ENCODE data around the gene CD160. TPM values are rescaled to one million over a fixed set of nuclear protein-coding genes. Genes with fewer than 3 reads are reported as not detected.

The CD160 gene
- total and polyA plus RNA-seq, 9 donors, result 0.10 to 1.9 (median 0.20) TPM; not detected in 4

DNA sequence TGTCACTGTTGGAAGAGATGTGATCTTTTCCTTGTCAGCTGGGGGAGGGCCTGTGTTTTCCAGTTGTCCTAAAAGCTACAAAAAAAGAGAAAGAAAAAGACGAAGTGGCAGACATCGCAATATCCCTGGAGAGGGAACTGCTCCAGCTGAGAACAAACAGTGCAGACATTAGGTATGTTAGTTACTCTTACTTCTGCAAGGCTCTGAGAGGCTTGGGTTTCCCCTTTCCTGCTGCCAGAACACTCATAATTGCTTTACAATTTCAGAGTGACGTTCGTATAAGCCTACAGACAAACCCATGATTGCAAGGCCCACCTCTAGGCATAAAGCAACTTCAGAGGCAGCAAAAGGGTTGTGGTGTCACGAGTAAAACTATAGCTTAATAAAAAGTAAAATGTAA is 31.1 kb downstream of the CD160 start:
- H3K4me3 ChIP-seq, result no peak overlapping the region
- no peaks in the 10 kb centered on the region for H3K9me3 ChIP-seq
- no peaks in the 10 kb centered on the region for H3K36me3 ChIP-seq
- DNase-seq, result no peak
- H3K27ac ChIP-seq, result no peak overlapping the region
- TF ChIP-seq CTCF (IDR thresholded peaks at IDR 0.05) (no peak), POLR2A (IDR thresholded peaks at IDR 0.05) (no peak), EP300 (IDR thresholded peaks at IDR 0.05) (no peak)
- no peaks in the 10 kb centered on the region for H3K27me3 ChIP-seq
- 80 to 81% (median 80%) methylated on average over 5 of the region's 5 CpGs for WGBS, 3 donors
- intact Hi-C loops (cut with DNase I), result no loop called here
- H3K4me1 ChIP-seq (ENCODE audit: insufficient read depth), result no peaks in the 10 kb centered on the region

DNA sequence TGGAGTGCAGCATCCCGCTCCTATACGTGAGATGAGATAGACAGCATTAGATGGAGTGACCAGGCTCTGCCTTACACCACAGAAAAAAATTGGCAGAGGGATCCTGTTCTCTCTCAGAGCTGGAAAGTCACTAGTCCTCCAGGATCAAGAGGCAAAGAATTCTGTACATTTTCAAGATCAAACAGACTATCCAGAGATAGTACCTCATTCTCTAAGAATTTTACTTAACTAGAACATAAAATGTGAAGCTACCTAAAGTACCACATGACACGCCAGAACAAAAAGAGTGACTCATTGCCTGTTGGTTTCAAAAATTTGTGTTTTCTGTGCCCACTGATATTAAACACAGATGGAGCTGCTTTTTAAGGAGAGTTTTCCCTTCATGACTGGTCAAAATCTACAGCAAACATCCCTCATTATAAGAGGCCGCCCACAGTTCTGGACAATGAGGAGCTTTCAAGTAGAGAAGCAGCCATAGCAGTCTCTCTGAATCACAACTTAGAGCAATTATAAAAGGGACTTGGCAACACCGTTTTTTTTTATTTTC is 32.3 kb downstream of the CD160 start:
- no peaks in the 10 kb centered on the region for H3K36me3 ChIP-seq
- TF ChIP-seq EP300 (IDR thresholded peaks at IDR 0.05) (no peak), CTCF (IDR thresholded peaks at IDR 0.05) (no peak), POLR2A (IDR thresholded peaks at IDR 0.05) (no peak)
- no peaks in the 10 kb centered on the region for H3K4me1 ChIP-seq (ENCODE audit: insufficient read depth)
- H3K9me3 ChIP-seq, result no peaks in the 10 kb centered on the region
- no peak for DNase-seq
- H3K27ac ChIP-seq, result no peak overlapping the region
- WGBS, 3 donors, result 62 to 72% (median 63%) methylated on average over 5 of the region's 5 CpGs
- intact Hi-C loops (cut with DNase I), result no loop called here
- no peak overlapping the region for H3K4me3 ChIP-seq
- H3K27me3 ChIP-seq, result no peaks in the 10 kb centered on the region

DNA sequence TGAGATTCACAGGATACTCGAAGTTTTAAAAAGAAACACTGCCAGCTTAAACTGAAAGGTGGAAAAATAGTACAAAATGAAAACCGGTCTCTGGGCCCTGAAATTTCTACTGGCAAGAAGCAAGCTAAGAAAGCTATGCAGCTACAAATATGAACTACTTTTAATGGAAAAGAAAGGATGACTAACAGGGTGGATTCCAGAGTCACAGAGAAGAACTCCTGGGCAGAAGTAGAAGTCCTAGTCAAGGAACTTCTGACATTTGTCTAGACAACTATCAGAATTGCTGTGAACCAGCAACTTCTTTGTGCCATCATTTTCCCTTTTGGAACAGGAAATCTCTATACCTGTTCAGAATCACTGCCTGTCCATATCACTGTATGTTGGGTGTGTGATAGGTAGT is 38.1 kb downstream of the CD160 start:
- intact Hi-C loops (cut with DNase I), result no loop called here
- TF ChIP-seq EP300 (IDR thresholded peaks at IDR 0.05), result no peak
- no peak for TF ChIP-seq POLR2A (IDR thresholded peaks at IDR 0.05)
- TF ChIP-seq CTCF (IDR thresholded peaks at IDR 0.05), result no peak
- no peaks in the 10 kb centered on the region for H3K9me3 ChIP-seq
- DNase-seq, result no peak
- H3K27ac ChIP-seq, result no peak overlapping the region
- WGBS, 3 donors, result 82 to 90% (median 84%) methylated on average over 2 of the region's 2 CpGs
- no peaks in the 10 kb centered on the region for H3K27me3 ChIP-seq
- no peaks in the 10 kb centered on the region for H3K36me3 ChIP-seq
- H3K4me1 ChIP-seq (ENCODE audit: insufficient read depth), result no peaks in the 10 kb centered on the region
- H3K4me3 ChIP-seq, result no peak overlapping the region

- H3K36me3 ChIP-seq, result no peaks in the 10 kb centered on the region
- no peaks in the 10 kb centered on the region for H3K4me1 ChIP-seq (ENCODE audit: insufficient read depth)
- H3K4me3 ChIP-seq, result no peak overlapping the region
- H3K27me3 ChIP-seq, result no peaks in the 10 kb centered on the region
- no peaks in the 10 kb centered on the region for H3K9me3 ChIP-seq
- TF ChIP-seq POLR2A (IDR thresholded peaks at IDR 0.05) (no peak), CTCF (IDR thresholded peaks at IDR 0.05) (no peak), EP300 (IDR thresholded peaks at IDR 0.05) (no peak)
- no peak for DNase-seq
- 91 to 97% (median 96%) methylated on average over 1 of the region's 1 CpG for WGBS, 3 donors
- intact Hi-C loops (cut with DNase I), result no loop called here
- H3K27ac ChIP-seq, result no peak overlapping the region
Measured at GRCh38 chr1:145758116-145758515, 38.8 kb downstream of the CD160 start.

All from ovary (tissue), 9 donors.